T-helper 2 cell treated with Interferon-gamma antibody and Interleukin-4, amounts not matched to agents 5 μg/mL and 100 μg/mL, for 36 hours (primary cell): ENCODE measurements around the gene LMO2.

Experiments used
- DNase-seq: peaks from one replicate; pipeline ENCODE4 v3.0.0; 2021; ENCODE audit warnings: low spot score
- H3K27ac Mint-ChIP-seq: one replicate; pipeline ENCODE4 v1.8.0; 2021; ENCODE audit warnings: mild to moderate bottlenecking, mixed read lengths
- H3K27me3 Mint-ChIP-seq: one replicate; pipeline ENCODE4 v1.8.0; 2021; ENCODE audit warnings: low read depth, mixed read lengths
- H3K36me3 Mint-ChIP-seq: one replicate; pipeline ENCODE4 v1.8.0; 2021; ENCODE audit warnings: low read depth, mixed read lengths
- H3K4me1 Mint-ChIP-seq: one replicate; pipeline ENCODE4 v1.8.0; 2021; ENCODE audit warnings: low read depth, mixed read lengths
- H3K4me3 Mint-ChIP-seq: one replicate; pipeline ENCODE4 v1.8.0; 2022; ENCODE audit warnings: mild to moderate bottlenecking, moderate library complexity, mixed read lengths
- H3K9me3 Mint-ChIP-seq: one replicate; pipeline ENCODE4 v1.8.0; 2021; ENCODE audit warnings: mixed read lengths

The LMO2 gene

DNA sequence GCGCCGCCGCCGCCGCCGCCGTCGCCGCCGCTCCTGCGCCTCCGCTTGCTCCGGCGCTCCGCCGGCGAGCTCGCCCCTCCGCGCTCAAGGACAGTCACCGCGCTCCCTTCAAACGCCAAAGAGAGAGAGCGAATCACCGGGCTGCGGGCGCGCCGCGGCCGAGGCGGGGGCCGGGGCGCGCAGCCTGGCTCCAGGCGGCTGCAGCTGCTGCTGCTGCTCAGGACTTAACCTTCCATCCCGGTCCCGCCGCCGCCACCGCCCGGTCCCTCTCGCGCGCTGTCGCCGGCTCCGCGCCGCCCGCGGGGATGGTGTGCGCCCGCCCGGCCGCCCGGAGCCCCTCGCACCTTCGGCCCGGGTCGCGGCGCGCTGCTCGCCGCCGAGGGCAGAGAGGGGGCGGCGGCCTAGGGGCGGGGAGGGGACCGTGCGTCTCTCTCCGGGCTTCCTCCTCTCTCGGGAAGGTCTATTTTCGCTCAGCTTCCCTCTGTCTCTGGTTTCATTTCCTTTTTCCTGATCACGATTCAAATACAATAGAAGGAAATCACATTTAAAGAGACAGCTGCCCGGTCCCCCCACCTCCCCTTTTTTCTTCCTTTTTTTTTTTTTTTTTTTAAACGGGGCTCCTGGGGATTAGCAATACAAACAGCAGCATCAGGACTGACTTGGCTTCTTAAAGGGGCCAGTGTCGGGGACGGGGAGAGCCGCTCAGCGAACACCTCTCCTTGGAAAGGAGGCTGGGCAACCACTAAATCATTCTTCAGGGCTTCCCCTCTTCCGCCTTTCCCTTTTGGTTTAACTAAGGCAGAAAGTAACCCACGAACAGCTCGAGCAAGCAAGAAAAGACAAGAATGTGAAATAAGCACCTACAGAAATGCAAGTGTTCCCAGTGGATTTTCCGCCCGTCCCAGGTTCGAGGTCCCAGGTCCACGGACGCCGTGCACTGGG is 22.1 kb downstream of the LMO2 start:
- H3K4me3 Mint-ChIP-seq = peak overlapping the region; percentile 88
- H3K36me3 Mint-ChIP-seq = no peaks in the 10 kb centered on the region
- no peak overlapping the region for H3K27ac Mint-ChIP-seq
- H3K27me3 Mint-ChIP-seq = peaks cover 82% of the 10 kb centered on the region
- DNase-seq = peak; percentile 6
- no peaks in the 10 kb centered on the region for H3K9me3 Mint-ChIP-seq
- peaks cover 4% of the 10 kb centered on the region for H3K4me1 Mint-ChIP-seq

- Mint-ChIP-seq H3K9me3 (no peaks in the 10 kb centered on the region), H3K27me3 (peaks cover 77% of the 10 kb centered on the region), H3K36me3 (no peaks in the 10 kb centered on the region), H3K4me1 (peaks cover 4% of the 10 kb centered on the region), H3K4me3 (no peak overlapping the region), H3K27ac (no peak overlapping the region)
- no peak for DNase-seq
These were observed 23.0 kb downstream of the LMO2 start for GRCh38 chr11:33868647-33869461.

DNA sequence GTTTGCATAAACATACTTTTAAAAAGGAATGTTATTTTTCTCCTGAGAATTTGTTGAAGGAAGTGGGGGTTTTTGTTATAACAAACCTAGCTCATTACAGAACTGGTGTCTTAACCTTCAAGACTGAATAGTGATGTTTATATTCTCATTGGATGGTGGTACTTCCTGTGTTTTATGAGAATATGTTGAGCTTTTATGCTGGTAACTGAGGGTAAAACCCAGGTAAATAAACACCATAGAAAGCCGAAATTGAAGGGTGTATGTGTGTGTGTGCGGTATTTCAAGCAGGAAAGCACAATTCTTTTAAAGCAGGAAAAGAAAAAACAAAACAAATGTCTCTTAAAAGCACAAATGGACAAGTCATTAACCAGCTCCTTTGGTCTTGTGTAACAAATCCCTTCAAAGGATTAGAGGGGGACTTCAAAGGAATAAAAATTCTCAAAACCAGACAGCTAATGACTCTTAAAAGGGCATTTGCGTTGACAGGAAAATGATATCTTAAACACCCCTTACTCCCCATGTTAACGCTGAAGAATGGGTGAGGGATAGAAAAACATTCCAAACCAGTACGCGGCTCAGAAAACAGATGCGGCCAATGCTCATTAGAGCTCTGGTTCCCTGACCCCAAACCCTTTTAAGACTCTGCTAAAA is 23.8 kb downstream of the LMO2 start:
- Mint-ChIP-seq H3K27ac (no peak overlapping the region), H3K4me1 (peaks cover 4% of the 10 kb centered on the region), H3K27me3 (peaks cover 75% of the 10 kb centered on the region), H3K9me3 (no peaks in the 10 kb centered on the region), H3K4me3 (peak overlapping the region; percentile 22), H3K36me3 (no peaks in the 10 kb centered on the region)
- no peak for DNase-seq

DNA sequence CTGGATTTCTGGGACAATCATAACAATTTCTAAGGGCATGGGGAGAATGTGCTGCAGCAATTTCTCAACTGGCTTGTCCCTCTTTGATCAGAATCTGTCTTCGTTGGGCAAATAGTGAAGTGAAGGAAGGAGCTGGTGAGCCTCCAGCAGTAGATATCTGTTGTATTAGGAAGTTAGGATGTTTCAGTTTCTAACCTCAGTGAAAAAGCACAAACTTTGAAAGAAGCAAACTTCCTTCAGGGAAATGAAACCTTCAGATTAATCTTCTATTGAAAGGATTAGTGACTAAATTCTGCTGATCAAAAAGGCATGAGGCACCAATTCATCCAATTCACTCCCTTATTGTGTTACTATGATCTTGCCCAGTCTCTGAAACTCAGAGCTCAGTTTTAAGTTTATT is 24.3 kb downstream of the LMO2 start:
- Mint-ChIP-seq H3K4me3 (no peak overlapping the region), H3K27ac (no peak overlapping the region), H3K9me3 (no peaks in the 10 kb centered on the region), H3K4me1 (peaks cover 4% of the 10 kb centered on the region), H3K36me3 (no peaks in the 10 kb centered on the region), H3K27me3 (peaks cover 69% of the 10 kb centered on the region)
- no peak for DNase-seq

DNA sequence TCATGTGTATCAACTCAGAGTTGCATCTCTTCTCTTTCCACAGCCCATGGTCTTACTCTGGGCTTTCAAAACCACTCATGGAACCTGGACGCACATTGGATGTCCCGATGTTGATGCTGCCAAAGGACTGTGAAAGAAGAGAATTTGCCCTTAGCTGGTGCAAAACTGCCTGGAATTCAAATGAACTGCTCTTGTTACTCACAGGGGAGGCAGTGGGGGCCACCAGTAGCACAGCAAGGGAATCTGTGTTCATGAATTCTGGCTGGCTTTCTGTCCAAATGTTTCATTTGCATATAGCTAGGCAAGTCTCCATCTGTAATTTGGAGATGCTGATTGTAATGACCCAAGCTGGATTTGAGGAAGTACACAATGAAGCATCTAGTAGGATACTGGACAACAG is 24.9 kb downstream of the LMO2 start:
- Mint-ChIP-seq H3K36me3 (no peaks in the 10 kb centered on the region), H3K9me3 (no peaks in the 10 kb centered on the region), H3K27me3 (peaks cover 63% of the 10 kb centered on the region), H3K4me1 (peaks cover 4% of the 10 kb centered on the region), H3K4me3 (no peak overlapping the region), H3K27ac (no peak overlapping the region)
- DNase-seq = no peak

- Mint-ChIP-seq H3K4me1 (no peaks in the 10 kb centered on the region), H3K9me3 (no peaks in the 10 kb centered on the region), H3K27me3 (peaks cover 53% of the 10 kb centered on the region), H3K4me3 (no peak overlapping the region), H3K27ac (no peak overlapping the region), H3K36me3 (no peaks in the 10 kb centered on the region)
- DNase-seq = no peak
These were observed 27.4 kb downstream of the LMO2 start for GRCh38 chr11:33864479-33864878.

DNA sequence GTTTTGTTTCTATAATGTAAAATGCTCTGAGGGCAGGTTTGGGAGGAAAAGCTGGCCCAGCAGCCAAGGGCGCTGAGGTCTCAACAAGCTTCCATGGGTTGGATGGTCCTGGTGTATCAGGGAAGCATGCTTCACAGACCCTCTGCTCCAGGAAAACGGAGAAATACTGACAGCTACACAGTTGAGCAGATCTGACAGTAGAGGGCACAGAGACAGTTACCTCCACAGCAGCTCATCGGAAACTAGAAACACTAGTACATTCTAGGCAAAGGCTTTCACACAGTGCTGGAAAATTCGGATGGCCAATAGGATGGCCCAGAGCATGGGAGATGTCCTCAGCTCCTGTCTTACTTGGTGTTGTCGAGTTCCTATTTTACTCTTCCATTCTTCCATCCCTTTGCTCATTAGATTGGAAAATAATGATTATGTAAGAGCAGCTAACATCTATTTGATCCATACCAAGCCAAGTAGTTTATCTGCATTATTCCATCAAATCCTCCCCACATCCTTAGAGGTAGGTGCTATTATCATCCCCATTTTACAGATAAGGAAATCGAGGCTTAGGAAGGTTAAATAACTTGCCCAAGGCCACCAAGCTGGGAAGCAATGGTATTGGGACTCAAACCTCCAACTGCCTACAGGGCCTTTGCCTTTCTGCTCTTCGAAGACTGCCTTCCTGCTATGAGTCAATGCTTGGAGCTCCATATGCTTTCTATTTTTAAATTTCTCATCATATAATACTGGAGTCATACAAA is 28.3 kb downstream of the LMO2 start:
- Mint-ChIP-seq H3K4me3 (no peak overlapping the region), H3K27me3 (peaks cover 56% of the 10 kb centered on the region), H3K4me1 (no peaks in the 10 kb centered on the region), H3K27ac (no peak overlapping the region), H3K9me3 (no peaks in the 10 kb centered on the region), H3K36me3 (no peaks in the 10 kb centered on the region)
- DNase-seq = no peak

GRCh38 chr11:33861941-33862589 is 29.8 kb downstream of the LMO2 start:
- DNase-seq = no peak
- Mint-ChIP-seq H3K4me3 (no peak overlapping the region), H3K36me3 (no peaks in the 10 kb centered on the region), H3K9me3 (no peaks in the 10 kb centered on the region), H3K27ac (no peak overlapping the region), H3K27me3 (peaks cover 51% of the 10 kb centered on the region), H3K4me1 (no peaks in the 10 kb centered on the region)

- Mint-ChIP-seq H3K9me3 (no peaks in the 10 kb centered on the region), H3K4me1 (no peaks in the 10 kb centered on the region), H3K27me3 (peaks cover 50% of the 10 kb centered on the region), H3K27ac (no peak overlapping the region), H3K36me3 (no peaks in the 10 kb centered on the region), H3K4me3 (no peak overlapping the region)
- DNase-seq = no peak
These were observed 30.5 kb downstream of the LMO2 start for GRCh38 chr11:33861386-33861785.

- Mint-ChIP-seq H3K27ac (no peak overlapping the region), H3K36me3 (no peaks in the 10 kb centered on the region), H3K4me3 (no peak overlapping the region), H3K27me3 (peaks cover 47% of the 10 kb centered on the region), H3K9me3 (no peaks in the 10 kb centered on the region), H3K4me1 (no peaks in the 10 kb centered on the region)
- no peak for DNase-seq
These were observed 30.9 kb downstream of the LMO2 start for GRCh38 chr11:33860926-33861325.

GRCh38 chr11:33859306-33859705 is 32.6 kb downstream of the LMO2 start:
- H3K36me3 Mint-ChIP-seq = no peaks in the 10 kb centered on the region
- peaks cover 45% of the 10 kb centered on the region for H3K27me3 Mint-ChIP-seq

DNA sequence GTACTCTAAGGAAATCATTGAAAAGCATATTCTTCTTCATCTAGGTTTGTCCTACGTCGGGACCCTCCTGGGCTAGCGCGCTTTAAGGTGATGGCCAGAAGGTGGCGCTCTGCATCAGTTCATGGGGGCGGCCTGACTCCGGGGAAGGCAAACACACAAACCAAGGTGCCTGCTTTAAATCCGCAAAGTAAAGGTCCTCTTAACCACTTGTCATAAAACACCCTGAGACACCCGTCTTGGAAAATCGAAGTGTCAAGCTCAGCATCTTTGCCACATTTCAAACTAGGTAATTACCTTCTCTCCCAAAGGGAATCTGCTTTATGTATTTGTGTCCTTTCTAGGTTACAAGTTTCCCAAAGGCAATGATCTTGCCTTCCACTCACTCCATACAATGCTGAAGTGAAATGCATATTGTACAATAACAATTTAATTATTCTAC is 33.9 kb downstream of the LMO2 start:
- Mint-ChIP-seq H3K4me3 (no peak overlapping the region), H3K4me1 (no peaks in the 10 kb centered on the region), H3K9me3 (no peaks in the 10 kb centered on the region), H3K27ac (no peak overlapping the region), H3K36me3 (no peaks in the 10 kb centered on the region), H3K27me3 (peaks cover 42% of the 10 kb centered on the region)
- peak; percentile 46 for DNase-seq

More at GRCh38 chr11:33859306-33859705, 32.6 kb downstream of the LMO2 start:
- H3K9me3 Mint-ChIP-seq = no peaks in the 10 kb centered on the region
- H3K4me1 Mint-ChIP-seq = no peaks in the 10 kb centered on the region
- no peak for DNase-seq
- no peak overlapping the region for H3K4me3 Mint-ChIP-seq
- no peak overlapping the region for H3K27ac Mint-ChIP-seq

- Mint-ChIP-seq H3K36me3 (no peaks in the 10 kb centered on the region), H3K4me1 (no peaks in the 10 kb centered on the region), H3K27ac (no peak overlapping the region), H3K4me3 (no peak overlapping the region), H3K27me3 (peaks cover 46% of the 10 kb centered on the region), H3K9me3 (no peaks in the 10 kb centered on the region)
- DNase-seq = no peak
These were observed 36.4 kb downstream of the LMO2 start for GRCh38 chr11:33855500-33855899.
